ENCODE data around the gene CKS1B.
"Not testable (repeated sequence)": the region's sequence is repeated elsewhere in the genome, so short reads cannot be mapped to it uniquely, and the experiment has no call there.

CKS1B gene

DNA sequence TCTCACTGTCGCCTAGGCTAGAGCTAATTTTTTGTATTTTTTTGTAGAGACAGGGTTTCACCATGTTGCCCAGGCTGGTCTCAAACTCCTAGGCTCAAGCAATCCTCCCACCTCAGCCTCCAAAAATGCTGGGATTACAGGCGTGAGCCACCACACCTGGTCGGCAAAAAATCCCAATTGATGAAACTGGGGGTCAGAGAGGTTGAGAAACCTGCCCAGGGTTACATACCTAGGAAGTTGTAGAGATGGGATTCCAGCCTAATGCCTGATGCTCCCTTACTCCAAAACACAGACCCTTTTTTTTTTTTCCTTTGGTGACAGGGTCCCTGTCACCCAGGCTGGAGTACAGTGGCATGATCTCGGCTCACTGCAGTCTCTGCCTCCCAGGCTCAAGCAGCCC is 12.3 kb downstream of the CKS1B start:
- not testable (repeated sequence) for DNase-seq; H3K27ac ChIP-seq (ENCODE audit: insufficient read depth, low read length, poor library complexity, severe bottlenecking); H3K4me1 ChIP-seq (ENCODE audit: control insufficient read depth, insufficient read depth, low read length, poor library complexity, severe bottlenecking); H3K27me3 ChIP-seq (replicated peaks; ENCODE audit: control insufficient read depth, insufficient read depth, low read length, poor library complexity, severe bottlenecking); H3K4me3 ChIP-seq (ENCODE audit: insufficient read depth, low read depth, low read length, poor library complexity, severe bottlenecking); H3K9me3 ChIP-seq (ENCODE audit: control insufficient read depth, low read length)
- peaks cover 32% of the 10 kb centered on the region for H3K36me3 ChIP-seq (ENCODE audit: control insufficient read depth, insufficient read depth, low read length)

- Histone ChIP-seq H3K27ac (ENCODE audit: insufficient read depth, low read length, poor library complexity, severe bottlenecking) (no peak overlapping the region), H3K9me3 (ENCODE audit: control insufficient read depth, low read length) (no peaks in the 10 kb centered on the region), H3K4me1 (ENCODE audit: control insufficient read depth, insufficient read depth, low read length, poor library complexity, severe bottlenecking) (peaks cover 9% of the 10 kb centered on the region), H3K27me3 (replicated peaks; ENCODE audit: control insufficient read depth, insufficient read depth, low read length, poor library complexity, severe bottlenecking) (no peaks in the 10 kb centered on the region), H3K4me3 (ENCODE audit: insufficient read depth, low read depth, low read length, poor library complexity, severe bottlenecking) (no peak overlapping the region), H3K36me3 (ENCODE audit: control insufficient read depth, insufficient read depth, low read length) (peaks cover 32% of the 10 kb centered on the region)
- DNase-seq = no peak
These were observed 12.8 kb downstream of the CKS1B start for GRCh38 chr1:154987326-154987725.

DNA sequence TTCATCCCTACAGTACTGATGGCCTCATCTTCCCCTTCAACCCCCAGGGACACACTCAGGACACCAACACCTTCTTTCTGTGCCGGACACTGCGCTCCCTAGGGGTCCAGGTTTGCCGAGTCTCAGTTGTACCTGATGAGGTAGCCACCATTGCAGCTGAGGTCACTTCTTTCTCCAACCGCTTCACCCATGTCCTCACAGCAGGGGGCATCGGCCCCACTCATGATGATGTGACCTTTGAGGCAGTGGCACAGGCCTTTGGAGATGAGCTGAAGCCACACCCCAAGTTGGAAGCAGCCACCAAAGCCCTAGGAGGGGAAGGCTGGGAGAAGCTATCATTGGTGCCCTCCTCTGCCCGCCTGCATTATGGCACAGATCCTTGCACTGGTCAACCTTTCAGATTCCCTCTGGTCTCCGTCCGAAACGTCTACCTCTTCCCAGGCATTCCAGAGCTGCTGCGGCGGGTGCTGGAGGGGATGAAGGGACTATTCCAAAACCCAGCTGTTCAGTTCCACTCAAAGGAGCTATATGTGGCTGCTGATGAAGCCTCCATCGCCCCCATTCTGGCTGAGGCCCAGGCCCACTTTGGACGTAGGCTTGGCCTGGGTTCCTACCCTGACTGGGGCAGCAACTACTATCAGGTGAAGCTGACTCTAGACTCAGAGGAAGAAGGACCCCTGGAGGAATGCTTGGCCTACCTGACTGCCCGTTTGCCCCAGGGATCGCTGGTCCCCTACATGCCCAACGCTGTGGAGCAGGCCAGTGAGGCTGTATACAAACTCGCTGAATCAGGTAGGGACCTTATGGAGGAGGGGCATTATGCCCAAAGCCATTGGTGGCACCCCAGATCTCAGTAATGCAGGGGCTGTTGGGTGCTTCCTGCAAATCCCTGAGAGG is 13.8 kb downstream of the CKS1B start:
- Histone ChIP-seq H3K9me3 (ENCODE audit: control insufficient read depth, low read length) (no peaks in the 10 kb centered on the region), H3K4me3 (ENCODE audit: insufficient read depth, low read depth, low read length, poor library complexity, severe bottlenecking) (no peak overlapping the region), H3K27me3 (replicated peaks; ENCODE audit: control insufficient read depth, insufficient read depth, low read length, poor library complexity, severe bottlenecking) (no peaks in the 10 kb centered on the region), H3K27ac (ENCODE audit: insufficient read depth, low read length, poor library complexity, severe bottlenecking) (no peak overlapping the region), H3K4me1 (ENCODE audit: control insufficient read depth, insufficient read depth, low read length, poor library complexity, severe bottlenecking) (peaks cover 12% of the 10 kb centered on the region), H3K36me3 (ENCODE audit: control insufficient read depth, insufficient read depth, low read length) (peaks cover 36% of the 10 kb centered on the region)
- DNase-seq = no peak

GRCh38 chr1:154989195-154989860 is 14.8 kb downstream of the CKS1B start:
- no peaks in the 10 kb centered on the region for H3K9me3 ChIP-seq (ENCODE audit: control insufficient read depth, low read length)
- H3K4me1 ChIP-seq (ENCODE audit: control insufficient read depth, insufficient read depth, low read length, poor library complexity, severe bottlenecking) = peaks cover 2% of the 10 kb centered on the region
- H3K27me3 ChIP-seq (replicated peaks; ENCODE audit: control insufficient read depth, insufficient read depth, low read length, poor library complexity, severe bottlenecking) = no peaks in the 10 kb centered on the region
- H3K27ac ChIP-seq (ENCODE audit: insufficient read depth, low read length, poor library complexity, severe bottlenecking) = no peak overlapping the region
- DNase-seq = no peak
- no peak overlapping the region for H3K4me3 ChIP-seq (ENCODE audit: insufficient read depth, low read depth, low read length, poor library complexity, severe bottlenecking)
- peaks cover 36% of the 10 kb centered on the region for H3K36me3 ChIP-seq (ENCODE audit: control insufficient read depth, insufficient read depth, low read length)

DNA sequence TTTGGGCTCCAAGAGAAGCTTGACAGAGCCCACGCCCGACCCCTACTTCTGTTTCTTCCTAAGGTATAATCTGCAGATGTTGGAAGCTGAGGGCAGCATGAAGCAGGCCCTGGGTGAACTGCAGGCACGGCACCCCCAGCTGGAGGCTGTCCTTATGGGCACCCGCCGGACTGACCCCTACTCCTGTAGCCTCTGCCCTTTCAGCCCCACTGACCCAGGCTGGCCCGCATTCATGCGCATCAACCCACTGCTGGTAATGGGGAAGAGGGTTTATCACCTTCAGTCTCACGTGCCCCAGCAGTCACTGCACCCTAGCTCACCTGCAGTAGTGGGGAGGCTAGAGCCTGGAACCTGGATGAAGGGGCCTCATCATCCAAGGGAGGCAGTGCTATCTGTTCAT is 15.8 kb downstream of the CKS1B start:
- Histone ChIP-seq H3K4me3 (ENCODE audit: insufficient read depth, low read depth, low read length, poor library complexity, severe bottlenecking) (no peak overlapping the region), H3K27ac (ENCODE audit: insufficient read depth, low read length, poor library complexity, severe bottlenecking) (no peak overlapping the region), H3K36me3 (ENCODE audit: control insufficient read depth, insufficient read depth, low read length) (peaks cover 36% of the 10 kb centered on the region), H3K4me1 (ENCODE audit: control insufficient read depth, insufficient read depth, low read length, poor library complexity, severe bottlenecking) (peaks cover 2% of the 10 kb centered on the region), H3K27me3 (replicated peaks; ENCODE audit: control insufficient read depth, insufficient read depth, low read length, poor library complexity, severe bottlenecking) (no peaks in the 10 kb centered on the region), H3K9me3 (ENCODE audit: control insufficient read depth, low read length) (no peaks in the 10 kb centered on the region)
- DNase-seq = no peak

GRCh38 chr1:154992721-154993571 is 18.5 kb downstream of the CKS1B start:
- no peaks in the 10 kb centered on the region for H3K27me3 ChIP-seq (replicated peaks; ENCODE audit: control insufficient read depth, insufficient read depth, low read length, poor library complexity, severe bottlenecking)
- H3K4me3 ChIP-seq (ENCODE audit: insufficient read depth, low read depth, low read length, poor library complexity, severe bottlenecking) = no peak overlapping the region
- H3K9me3 ChIP-seq (ENCODE audit: control insufficient read depth, low read length) = no peaks in the 10 kb centered on the region
- no peak for DNase-seq
- H3K4me1 ChIP-seq (ENCODE audit: control insufficient read depth, insufficient read depth, low read length, poor library complexity, severe bottlenecking) = peaks cover 2% of the 10 kb centered on the region
- peaks cover 32% of the 10 kb centered on the region for H3K36me3 ChIP-seq (ENCODE audit: control insufficient read depth, insufficient read depth, low read length)
- H3K27ac ChIP-seq (ENCODE audit: insufficient read depth, low read length, poor library complexity, severe bottlenecking) = no peak overlapping the region

- H3K4me3 ChIP-seq (ENCODE audit: insufficient read depth, low read depth, low read length, poor library complexity, severe bottlenecking) = no peak within 1 kb of the TSS
These were observed 19.2 kb downstream of the CKS1B start, which contains the start of gene LENEP for GRCh38 chr1:154993572-154994268. Gene LENEP (plus strand): TSS chr1:154993586. CDS start chr1:154993608, 22 bp downstream.

DNA sequence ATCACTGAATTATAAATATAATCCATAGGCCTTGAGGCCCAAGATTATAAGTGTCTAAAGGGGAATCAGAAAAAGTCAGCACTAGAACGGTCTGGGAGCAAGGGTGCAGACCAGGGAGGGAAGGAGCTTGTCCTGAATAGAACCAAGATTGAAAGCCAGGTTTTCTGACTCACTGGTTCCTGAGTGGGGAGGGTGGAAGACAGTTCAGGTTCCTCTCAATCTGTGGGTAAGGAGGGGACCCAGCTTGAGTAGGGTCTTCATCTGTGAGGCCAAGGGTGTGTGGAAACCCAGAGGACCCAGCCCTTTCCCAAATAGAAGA is 19.7 kb downstream of the CKS1B start:
- Histone ChIP-seq H3K27ac (ENCODE audit: insufficient read depth, low read length, poor library complexity, severe bottlenecking) (no peak overlapping the region), H3K27me3 (replicated peaks; ENCODE audit: control insufficient read depth, insufficient read depth, low read length, poor library complexity, severe bottlenecking) (no peaks in the 10 kb centered on the region)
- no peak for DNase-seq

More at GRCh38 chr1:154993572-154994268, 19.2 kb downstream of the CKS1B start, which contains the start of gene LENEP:
- Histone ChIP-seq H3K27ac (ENCODE audit: insufficient read depth, low read length, poor library complexity, severe bottlenecking) (no peak within 1 kb of the TSS), H3K9me3 (ENCODE audit: control insufficient read depth, low read length) (no peaks in the 10 kb centered on the region), H3K27me3 (replicated peaks; ENCODE audit: control insufficient read depth, insufficient read depth, low read length, poor library complexity, severe bottlenecking) (no peaks in the 10 kb centered on the region), H3K4me1 (ENCODE audit: control insufficient read depth, insufficient read depth, low read length, poor library complexity, severe bottlenecking) (peaks cover 4% of the 10 kb centered on the region), H3K36me3 (ENCODE audit: control insufficient read depth, insufficient read depth, low read length) (peaks cover 24% of the 10 kb centered on the region)
- no peak for DNase-seq

DNA sequence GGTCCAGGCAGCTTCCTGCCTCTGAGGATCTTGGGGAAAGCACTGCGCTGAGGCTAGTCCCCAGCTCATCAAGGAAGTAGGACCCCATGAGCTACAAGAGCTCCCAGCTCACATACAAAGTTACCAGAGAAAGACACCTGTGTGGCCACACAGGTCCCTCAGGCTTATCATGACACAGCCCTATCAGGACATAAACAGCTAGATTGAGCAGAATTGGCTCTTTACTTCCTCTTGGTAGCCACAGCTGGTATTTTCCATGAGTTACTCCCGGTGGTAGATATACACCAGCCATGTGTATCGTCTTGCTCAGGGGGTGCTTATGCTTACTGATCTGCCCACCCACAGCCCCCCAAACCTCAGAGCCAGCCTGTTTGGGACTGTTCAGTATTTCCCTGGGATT is 20.1 kb downstream of the CKS1B start:
- H3K4me3 ChIP-seq (ENCODE audit: insufficient read depth, low read depth, low read length, poor library complexity, severe bottlenecking) = no peak overlapping the region
- H3K27me3 ChIP-seq (replicated peaks; ENCODE audit: control insufficient read depth, insufficient read depth, low read length, poor library complexity, severe bottlenecking) = no peaks in the 10 kb centered on the region
- peaks cover 10% of the 10 kb centered on the region for H3K4me1 ChIP-seq (ENCODE audit: control insufficient read depth, insufficient read depth, low read length, poor library complexity, severe bottlenecking)
- peaks cover 16% of the 10 kb centered on the region for H3K36me3 ChIP-seq (ENCODE audit: control insufficient read depth, insufficient read depth, low read length)
- DNase-seq = no peak
- H3K27ac ChIP-seq (ENCODE audit: insufficient read depth, low read length, poor library complexity, severe bottlenecking) = no peak overlapping the region
- H3K9me3 ChIP-seq (ENCODE audit: control insufficient read depth, low read length) = no peaks in the 10 kb centered on the region

More for the DNA sequence above, 19.7 kb downstream of the CKS1B start:
- no peak overlapping the region for H3K4me3 ChIP-seq (ENCODE audit: insufficient read depth, low read depth, low read length, poor library complexity, severe bottlenecking)
- H3K4me1 ChIP-seq (ENCODE audit: control insufficient read depth, insufficient read depth, low read length, poor library complexity, severe bottlenecking) = peaks cover 9% of the 10 kb centered on the region
- H3K9me3 ChIP-seq (ENCODE audit: control insufficient read depth, low read length) = no peaks in the 10 kb centered on the region
- H3K36me3 ChIP-seq (ENCODE audit: control insufficient read depth, insufficient read depth, low read length) = peaks cover 19% of the 10 kb centered on the region

Data from effector memory CD4-positive, alpha-beta T cell (primary cell).